ENCODE measurements around the gene FBXO27. TPM values are rescaled to one million over a fixed set of nuclear protein-coding genes. Genes with fewer than 3 reads are reported as not detected.
A peak's percentile ranks its signal among the peaks of the same experiment; 100 is the strongest.

The FBXO27 gene
- total and polyA plus RNA-seq, 2 of the 4 experiments (the other 2 are of a cell fraction) = 0.18 to 0.50 TPM

GRCh38 chr19:39038098-39038497 lies 5.7 kb upstream of the FBXO27 start:
- intact Hi-C loops (cut with micrococcal nuclease) (no loop called here), in situ Hi-C loops (cut with MboI; ENCODE audit: low sequenced_read_pairs) (no loop called here), dilution Hi-C loops (cut with HindIII; ENCODE audit: low sequenced_read_pairs, unreplicated experiment) (no loop called here)
- Histone ChIP-seq H3K23ac (ENCODE audit: low read depth, low read length) (no peak overlapping the region), H3K36me3 (ENCODE audit: control insufficient read depth, insufficient read depth, low read length) (no peaks in the 10 kb centered on the region), H2BK15ac (ENCODE audit: low read depth, low read length) (no peak overlapping the region), H3K27ac (ENCODE audit: insufficient read depth, low read length) (no peak overlapping the region), H3K27me3 (ENCODE audit: control insufficient read depth, insufficient read depth, low read length) (peaks cover 12% of the 10 kb centered on the region), H3K14ac (replicated peaks; ENCODE audit: low read depth, low read length) (no peak overlapping the region), H2AK9ac (replicated peaks; ENCODE audit: low read depth, low read length, poor library complexity) (no peak overlapping the region), H2BK20ac (ENCODE audit: low read depth, low read length) (no peak overlapping the region), H4K91ac (ENCODE audit: insufficient read depth, low read depth, low read length) (no peak overlapping the region), H4K20me1 (ENCODE audit: insufficient read depth, low read length) (no peaks in the 10 kb centered on the region), H2AK5ac (ENCODE audit: low read depth, low read length) (no peak overlapping the region), H3K56ac (ENCODE audit: extremely low read depth, insufficient read depth, low read length) (no peak overlapping the region), H3K4ac (ENCODE audit: low read depth, low read length) (no peak overlapping the region), H4K5ac (ENCODE audit: low read depth, low read length) (no peak overlapping the region), H3K4me1 (ENCODE audit: control insufficient read depth, insufficient read depth, low read length) (no peaks in the 10 kb centered on the region), H2BK120ac (ENCODE audit: low read depth, low read length) (no peak overlapping the region), H3K9ac (ENCODE audit: low read depth, low read length) (no peak overlapping the region), H3K4me3 (ENCODE audit: insufficient read depth, low read depth, low read length) (no peak overlapping the region), H3K9me1 (ENCODE audit: insufficient read depth, low read length) (no peaks in the 10 kb centered on the region), H3K79me1 (ENCODE audit: low read depth in 1 of 2, low read length in 2 of 2) (no peaks in the 10 kb centered on the region), H2BK5ac (ENCODE audit: low read depth, low read length, poor library complexity, severe bottlenecking) (no peak overlapping the region), H3K18ac (ENCODE audit: low read depth, low read length) (no peak overlapping the region), H4K8ac (ENCODE audit: low read depth in 2 of 2, low read length in 2 of 2) (no peak overlapping the region), H3K4me2 (ENCODE audit: low read depth, low read length) (no peak overlapping the region), H2AFZ (replicated peaks; ENCODE audit: low read length, poor library complexity) (peak overlapping the region; percentile 14), H3K9me3 (ENCODE audit: control insufficient read depth, insufficient read depth, low read length) (no peaks in the 10 kb centered on the region)
- 17% methylated on average over 2 of the region's 9 CpGs; no CpG with 5 or more reads in 1 of the 2 experiments for WGBS, 2 experiments (ENCODE audit: extremely low coverage in 2 of 2, insufficient read length in 1 of 2)
- TF ChIP-seq CEBPB (IDR thresholded peaks at IDR 0.05; ENCODE audit: low read depth, low read length) (no peak), RAD21 (IDR thresholded peaks at IDR 0.05; ENCODE audit: low read length) (peak; percentile 21; the same call in 1 of the 2 replicates)
- TF ChIP-seq, protein P1, sequence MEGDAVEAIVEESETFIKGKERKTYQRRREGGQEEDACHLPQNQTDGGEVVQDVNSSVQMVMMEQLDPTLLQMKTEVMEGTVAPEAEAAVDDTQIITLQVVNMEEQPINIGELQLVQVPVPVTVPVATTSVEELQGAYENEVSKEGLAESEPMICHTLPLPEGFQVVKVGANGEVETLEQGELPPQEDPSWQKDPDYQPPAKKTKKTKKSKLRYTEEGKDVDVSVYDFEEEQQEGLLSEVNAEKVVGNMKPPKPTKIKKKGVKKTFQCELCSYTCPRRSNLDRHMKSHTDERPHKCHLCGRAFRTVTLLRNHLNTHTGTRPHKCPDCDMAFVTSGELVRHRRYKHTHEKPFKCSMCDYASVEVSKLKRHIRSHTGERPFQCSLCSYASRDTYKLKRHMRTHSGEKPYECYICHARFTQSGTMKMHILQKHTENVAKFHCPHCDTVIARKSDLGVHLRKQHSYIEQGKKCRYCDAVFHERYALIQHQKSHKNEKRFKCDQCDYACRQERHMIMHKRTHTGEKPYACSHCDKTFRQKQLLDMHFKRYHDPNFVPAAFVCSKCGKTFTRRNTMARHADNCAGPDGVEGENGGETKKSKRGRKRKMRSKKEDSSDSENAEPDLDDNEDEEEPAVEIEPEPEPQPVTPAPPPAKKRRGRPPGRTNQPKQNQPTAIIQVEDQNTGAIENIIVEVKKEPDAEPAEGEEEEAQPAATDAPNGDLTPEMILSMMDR (conservative IDR thresholded peaks at IDR 0.05; ENCODE audit: low read depth, low read length) = peak; percentile 18; the same call in 1 of the 2 replicates
- CTCF ChIA-PET = no interaction called here
- ATAC-seq (ENCODE audit: low read depth) = peak; percentile 63
- POLR2A ChIA-PET (ENCODE audit: unreplicated experiment) = no interaction called here
- no TSS peak for BruUV-seq (replicated peaks)
- DNase-seq = peak; percentile 25

All from IMR-90 (cell line).